SK-N-MC (cell line): Measurements from ENCODE around the gene GPC2.

Experiments
- EZH2 ChIP-seq: fragments of 200-600 bp; sonication (generic); IDR thresholded peaks from one replicate; pipeline ENCODE4 v1.6.1; 2017; ENCODE audit warnings: antibody characterized with exemption
- FOXP2 ChIP-seq: optimal IDR thresholded peaks from 2 replicates; pipeline ENCODE3; 2011; ENCODE audit warnings: mild to moderate bottlenecking, moderate library complexity; ENCODE audit not compliant: insufficient read depth; ENCODE audit errors: extremely low read length, control extremely low read depth
- POLR2AphosphoS5 ChIP-seq: IDR thresholded peaks from 2 replicates; pipeline ENCODE4 v1.6.1; 2012; ENCODE audit warnings: mild to moderate bottlenecking, low read depth, low read length, borderline replicate concordance

DNA sequence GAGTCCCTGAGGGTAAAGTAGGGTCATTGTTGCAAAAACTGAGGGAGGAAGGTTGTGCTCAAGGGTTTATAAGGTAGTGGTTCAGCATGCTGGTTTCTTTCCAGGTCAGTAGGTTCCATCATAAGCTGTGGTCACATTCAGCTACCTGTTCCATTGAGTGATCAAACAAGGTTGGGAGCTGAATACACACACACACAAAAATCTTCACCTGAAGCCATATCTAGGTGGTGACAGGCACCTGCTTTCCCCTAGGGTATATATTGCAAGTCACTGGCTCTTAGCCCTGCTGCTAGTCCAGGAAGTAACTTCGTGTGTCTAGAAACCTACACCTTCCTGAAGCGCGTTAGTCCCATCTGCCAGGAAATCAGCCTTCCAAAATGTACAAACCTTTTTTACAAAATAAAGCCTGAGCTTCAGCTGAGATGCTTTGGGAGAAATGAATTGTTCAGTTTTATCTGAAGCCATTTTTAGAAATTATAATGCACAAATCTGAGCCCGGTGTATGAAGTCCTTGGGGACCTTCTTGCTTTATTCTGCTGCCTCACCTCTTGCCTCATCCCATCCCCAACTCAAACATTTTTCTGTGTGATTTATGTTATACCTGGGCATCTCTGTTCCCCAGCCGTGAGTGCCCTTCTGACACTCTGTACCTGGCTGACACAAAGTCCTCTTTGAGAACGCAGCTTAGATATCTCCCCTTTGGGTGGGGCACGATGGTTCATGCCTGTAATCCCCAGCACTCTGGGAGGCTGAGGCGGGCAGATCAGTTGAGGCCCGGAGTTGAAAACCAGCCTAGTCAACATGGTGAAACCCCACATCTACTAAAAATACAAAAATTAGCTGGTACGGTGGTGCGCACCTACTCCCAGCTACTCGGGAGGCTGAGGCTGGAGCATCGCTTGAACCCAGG lies 39.1 kb downstream of the GPC2 start:
- TF ChIP-seq EZH2 (no peak), POLR2AphosphoS5 (no peak), FOXP2 (no peak)
